CMK (cell line): Measurements from ENCODE around the gene TIFAB.

ENCODE experiments used
- DNase-seq: peaks from one replicate; pipeline ENCODE4 v3.0.0-alpha.2; 2010; ENCODE audit warnings: low read depth

The TIFAB gene

GRCh38 chr5:135423146-135423845 lies 28.9 kb downstream of the TIFAB start:
- no peak for DNase-seq

DNA sequence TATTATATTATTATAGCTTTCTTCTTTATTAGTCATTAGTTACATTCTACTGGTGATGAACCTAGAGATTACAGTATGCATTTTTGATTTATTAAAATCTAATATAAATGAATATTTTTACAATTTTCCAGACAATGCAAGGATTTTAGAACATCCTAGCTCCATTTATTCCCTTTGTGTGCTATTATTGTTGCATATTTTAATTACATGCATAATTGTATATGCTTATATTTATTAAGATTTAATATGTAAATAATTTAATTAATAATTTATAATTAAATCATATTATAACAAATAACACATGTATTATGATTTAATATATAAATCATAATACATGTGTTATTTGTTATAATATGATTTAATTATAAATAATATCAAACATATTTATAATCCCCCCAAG lies 29.7 kb downstream of the TIFAB start:
- no peak for DNase-seq

DNA sequence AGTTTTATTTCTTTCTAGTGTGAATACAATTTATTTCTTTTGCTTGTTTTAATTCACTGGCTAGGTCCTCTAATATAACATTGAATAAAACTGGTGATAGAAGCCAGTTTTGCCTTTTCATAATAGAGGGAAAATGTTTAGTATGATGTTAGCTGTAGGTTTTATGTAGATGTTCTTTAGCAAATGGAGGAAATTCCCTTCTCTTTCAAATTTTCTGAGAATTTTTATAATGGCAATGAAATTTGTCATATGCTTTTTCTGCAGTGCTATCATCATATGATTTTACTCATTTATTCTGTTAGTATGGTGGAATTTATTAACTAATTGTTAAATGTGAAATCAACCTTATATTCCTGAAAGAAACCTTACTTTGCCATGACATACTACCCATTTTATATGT lies 35.1 kb downstream of the TIFAB start:
- DNase-seq = no peak

GRCh38 chr5:135405082-135405481 lies 47.1 kb downstream of the TIFAB start:
- DNase-seq = no peak

DNA sequence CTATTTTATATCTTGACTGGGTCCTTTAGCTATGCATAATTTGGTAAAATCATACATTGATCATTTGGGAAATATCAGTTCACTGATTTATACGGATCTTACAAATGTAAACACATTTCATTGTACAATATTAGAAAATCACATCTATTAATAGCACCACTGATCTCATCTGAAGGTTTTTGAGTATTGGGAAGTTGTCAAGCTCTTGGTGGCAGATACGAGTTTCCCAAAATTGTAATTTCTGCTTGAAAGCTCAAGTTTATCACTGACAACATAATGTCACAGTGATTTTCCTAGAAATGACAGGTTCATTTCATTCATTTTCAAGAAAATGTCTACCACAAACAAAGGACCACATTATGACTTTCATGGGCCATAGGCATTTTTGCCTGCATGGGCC lies 50.1 kb downstream of the TIFAB start:
- no peak for DNase-seq

DNA sequence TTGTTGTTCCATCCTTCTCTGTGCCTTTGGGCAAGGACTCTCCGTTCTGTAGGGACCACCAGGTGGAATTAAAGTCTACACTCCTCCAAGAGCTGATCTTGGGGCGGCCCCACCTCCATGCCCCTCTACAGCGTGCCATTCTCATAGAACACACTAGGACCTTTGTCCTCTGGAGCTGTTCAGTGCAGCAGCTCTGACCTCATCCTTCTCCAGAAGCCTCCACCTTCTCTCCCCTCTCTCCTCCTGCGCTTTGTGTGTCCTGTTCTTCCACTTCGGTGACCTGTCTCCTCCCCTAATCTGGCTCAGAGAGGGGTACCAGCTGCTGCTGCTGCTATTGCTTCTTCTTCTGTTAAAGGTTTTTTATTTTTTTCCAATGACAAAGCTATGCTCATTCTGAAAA lies 51.3 kb downstream of the TIFAB start:
- no peak for DNase-seq

DNA sequence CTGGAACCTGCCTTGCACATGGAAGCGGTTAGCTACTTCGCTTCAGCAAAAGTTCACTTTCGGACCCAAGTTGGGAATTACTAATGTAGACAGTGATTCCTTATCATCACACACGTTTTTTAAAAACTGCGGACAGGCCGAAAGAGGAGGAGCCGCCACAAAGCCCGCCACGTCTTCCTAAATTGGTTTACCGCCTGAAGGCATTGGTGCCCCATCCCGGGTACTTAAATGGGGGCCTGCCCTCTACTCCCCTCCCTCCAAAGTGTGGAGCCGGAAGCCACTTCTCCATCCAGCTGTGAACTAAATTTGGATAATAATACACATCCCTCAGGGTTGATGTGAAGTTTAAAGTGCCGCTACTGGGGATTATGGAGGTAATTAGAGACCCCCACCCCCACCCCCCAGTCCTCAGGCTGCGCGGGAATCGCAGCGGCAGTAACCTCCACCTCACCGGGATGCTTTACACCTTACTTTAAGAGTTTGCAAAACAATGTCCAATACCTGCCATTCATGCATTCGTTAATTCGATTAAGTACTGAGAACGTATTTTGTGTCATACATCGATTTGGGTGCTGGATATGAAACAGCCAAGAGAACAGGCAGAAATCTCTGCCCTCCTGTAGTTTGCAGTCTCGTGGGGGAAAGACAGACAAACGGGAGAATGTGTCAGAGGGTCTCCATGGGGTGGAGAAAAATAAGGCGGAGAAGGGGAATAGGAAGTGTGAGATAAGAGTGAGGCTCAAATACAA lies 52.2 kb downstream of the TIFAB start:
- DNase-seq = no peak

DNA sequence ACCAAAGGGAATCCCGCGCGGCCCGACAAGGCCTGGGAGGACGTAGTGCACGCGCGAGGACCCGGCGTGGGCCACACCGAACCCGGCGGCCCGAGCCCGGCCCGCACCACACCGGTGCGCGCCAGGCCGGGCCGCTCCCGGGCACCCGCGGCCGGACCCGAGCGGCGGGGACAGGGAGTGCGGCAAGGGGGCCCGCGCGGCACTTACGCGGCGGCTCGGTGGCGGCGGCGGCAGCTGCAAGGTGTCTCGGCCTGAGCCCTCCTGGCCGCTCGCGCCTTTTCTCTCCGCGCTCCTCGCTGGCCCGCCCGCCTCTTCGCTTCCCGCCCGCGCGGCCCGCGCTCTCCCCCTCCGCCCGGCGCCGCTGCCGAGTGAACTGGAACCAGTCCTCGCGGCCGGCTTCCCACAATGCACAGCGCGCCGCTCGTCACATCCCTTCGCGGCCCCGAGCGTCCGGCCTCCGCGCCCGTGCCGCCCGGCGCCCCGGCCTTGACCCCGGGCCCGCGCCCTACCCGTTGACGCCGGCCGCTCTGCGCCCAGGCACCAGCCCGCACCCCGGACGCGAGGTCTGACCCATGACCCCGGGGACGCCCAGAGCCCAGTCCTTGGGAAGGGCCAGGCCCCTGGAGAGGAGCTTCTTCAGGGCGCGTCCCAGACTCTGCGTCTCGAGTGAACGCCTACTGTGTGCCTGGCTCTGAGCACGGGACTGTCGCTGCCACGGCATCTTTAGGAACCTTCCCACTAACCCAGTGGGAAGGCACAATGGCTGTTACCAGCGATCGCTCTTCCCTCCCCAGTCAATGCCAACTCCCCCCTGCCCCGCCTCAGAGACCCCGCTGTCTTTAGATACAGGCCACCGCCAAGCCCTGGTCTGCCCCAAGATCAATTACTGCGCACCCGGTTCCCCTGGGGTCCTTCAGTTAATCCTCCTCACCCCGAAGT lies 53.0 kb downstream of the TIFAB start, which contains the start of gene MACROH2A1:
Gene MACROH2A1 (minus strand): TSS at position 377 of the 939 bp plus-strand sequence. CDS start 10,138 bp downstream, outside the sequence.
- DNase-seq = no peak

DNA sequence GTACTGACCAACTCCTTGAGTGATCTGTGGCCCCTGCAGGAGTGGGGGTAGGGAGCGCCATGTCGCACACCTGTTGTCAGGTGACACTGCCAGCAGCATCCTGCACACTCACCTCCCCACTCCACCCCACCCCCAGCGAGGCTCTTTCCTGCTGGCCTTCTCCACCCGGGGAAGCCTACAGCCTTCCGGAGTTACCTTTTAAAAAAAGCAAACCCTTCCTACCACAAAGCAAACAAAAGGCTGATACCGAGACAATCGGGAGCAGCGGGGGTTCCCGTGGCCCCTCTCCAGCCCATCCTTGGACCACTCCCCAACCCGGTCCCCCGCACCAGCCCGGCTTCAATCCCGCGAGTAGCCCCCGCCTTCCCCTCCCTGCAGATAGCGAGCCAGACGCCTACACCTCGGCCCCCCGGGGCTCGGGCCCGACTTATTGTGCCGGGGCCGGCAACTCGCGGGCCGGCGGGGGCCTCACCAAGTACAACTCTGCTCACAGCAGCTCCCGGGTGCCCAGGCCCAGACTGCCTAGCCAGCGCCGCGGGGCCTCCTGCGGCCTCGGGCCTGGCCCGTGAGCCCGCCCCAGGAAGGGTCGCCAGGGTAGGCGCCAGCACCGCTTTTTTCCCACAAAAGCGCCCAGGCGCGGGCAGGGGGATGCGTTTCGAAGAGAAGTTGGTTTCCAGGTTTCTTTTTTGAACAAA lies 53.8 kb downstream of the TIFAB start:
- no peak for DNase-seq
